WTC11 (cell line): ENCODE results near the gene PIK3C2A.

Source experiments
- CREB1 ChIP-seq: sonication (generic); formaldehyde crosslinking; IDR thresholded peaks from 2 replicates; pipeline ENCODE4 v1.8.0; 2023; ENCODE audit warnings: mild to moderate bottlenecking, missing genetic modification reagents
- CTCF ChIP-seq: fragments of 200-600 bp; IDR thresholded peaks from 2 replicates; pipeline ENCODE4 v1.8.0; 2022; ENCODE audit warnings: antibody characterized with exemption
- E2F4 ChIP-seq: sonication (generic); formaldehyde crosslinking; IDR thresholded peaks from 2 replicates; pipeline ENCODE4 v1.8.1; 2022; ENCODE audit warnings: low read depth, mild to moderate bottlenecking, moderate library complexity, missing genetic modification reagents, borderline replicate concordance
- FOXK1 ChIP-seq: sonication (generic); formaldehyde crosslinking; IDR thresholded peaks from 2 replicates; pipeline ENCODE4 v1.8.0; 2022; ENCODE audit warnings: mild to moderate bottlenecking, moderate library complexity, missing genetic modification reagents
- NR1H2 ChIP-seq: sonication (generic); formaldehyde crosslinking; IDR thresholded peaks from 2 replicates; pipeline ENCODE4 v1.9.0; 2021; ENCODE audit warnings: mild to moderate bottlenecking, moderate library complexity, missing genetic modification reagents
- NR2C2 ChIP-seq: sonication (generic); formaldehyde crosslinking; IDR thresholded peaks from 2 replicates; pipeline ENCODE4 v1.8.0; 2022; ENCODE audit warnings: mild to moderate bottlenecking, missing genetic modification reagents
- NR3C1 ChIP-seq: sonication (generic); formaldehyde crosslinking; conservative IDR thresholded peaks from 2 replicates; pipeline ENCODE4 v1.8.1; 2023; ENCODE audit warnings: low read depth, mild to moderate bottlenecking, missing genetic modification reagents
- SMAD4 ChIP-seq: sonication (generic); formaldehyde crosslinking; IDR thresholded peaks from 2 replicates; pipeline ENCODE4 v1.8.0; 2022; ENCODE audit warnings: mild to moderate bottlenecking, missing genetic modification reagents
- ZNF281 ChIP-seq: sonication (generic); formaldehyde crosslinking; IDR thresholded peaks from 2 replicates; pipeline ENCODE4 v1.8.0; 2023; ENCODE audit warnings: mild to moderate bottlenecking, missing genetic modification reagents
- ZNF425 ChIP-seq: fragments of 250-450 bp; sonication (Bioruptor Pico); conservative IDR thresholded peaks from 2 replicates; pipeline ENCODE4 v1.9.0; 2021; ENCODE audit warnings: mild to moderate bottlenecking

- TF ChIP-seq CTCF (no peak), CREB1 (CRISPR knock-in tag) (no peak), FOXK1 (CRISPR knock-in tag) (no peak), ZNF425 (no peak), ZNF281 (CRISPR knock-in tag) (no peak), E2F4 (CRISPR knock-in tag) (no peak), SMAD4 (no peak), NR1H2 (CRISPR knock-in tag) (no peak), NR3C1 (CRISPR knock-in tag) (no peak), NR2C2 (no peak)
Measured at GRCh38 chr11:17206463-17206862, 1.3 kb downstream of the PIK3C2A start.
